HepG2 (cell line): ENCODE data around the gene INPP5E. TPM values are rescaled to one million over a fixed set of nuclear protein-coding genes. Genes with fewer than 3 reads are reported as not detected.

Experiments used
- ATAC-seq: fragments of 200-7000 bp; cut with Tn5 transposase; 3 replicates; pipeline ENCODE4 v1.9.1; 2020; ENCODE audit warnings: mild to moderate bottlenecking, moderate library complexity
- BruUV-seq: library from RNA; stranded (reverse); fragments of 400-500 nt; replicated peaks from 2 replicates; lab custom pipeline; 2021; lab: Mats Ljungman, UMichigan
- CTCF ChIA-PET: fragments of 300-600 bp; formaldehyde crosslinking; extraction: SDS; loops from one replicate; lab custom pipeline; 2021; ENCODE audit warnings: low total read pairs, inconsistent platforms, low intra/inter-chr PET ratio; lab: Yijun Ruan, JAX
- POLR2A ChIA-PET: fragments of 350-600 bp; sonication (Branson Sonifier 250); formaldehyde crosslinking; loops from one replicate; lab custom pipeline; 2020; ENCODE audit warnings: antibody characterized with exemption, inconsistent platforms; lab: Yijun Ruan, JAX
- DNase-seq: peaks from one replicate; pipeline ENCODE4 v3.0.0-alpha.2; 2015; ENCODE audit warnings: low spot score
- FAIRE-seq: peaks from 3 replicates; lab custom pipeline; 2011; peaks lifted over from hg19 to GRCh38; lab: Jason Lieb, UNC
- H2AFZ ChIP-seq: one replicate; pipeline ENCODE4 v1.6.1; 2011; ENCODE audit warnings: low read length, inconsistent platforms
- H3K27ac ChIP-seq: fragments of 300-600 bp; 3 replicates; pipeline ENCODE4 v1.8.0; 2011; ENCODE audit warnings: mixed run types, mild to moderate bottlenecking, mixed read lengths, low read length, inconsistent platforms; ENCODE audit not compliant: insufficient read depth; ENCODE audit errors: extremely low read length
- H3K27me3 ChIP-seq, 2 experiments: fragments of 200-600 bp in 1 of 2; 2 replicates in 1 of 2; 3 replicates in 1 of 2; pipeline versions ENCODE4 v1.6.0 to v1.8.0; 2011; ENCODE audit warnings: low read length in 2 of 2, mild to moderate bottlenecking in 2 of 2, moderate library complexity in 2 of 2, inconsistent platforms in 1 of 2; ENCODE audit not compliant: insufficient read depth in 2 of 2, control insufficient read depth in 1 of 2
- H3K36me3 ChIP-seq, 2 experiments: fragments of 200-600 bp in 1 of 2; replicated peaks in 1 of 2; 2 replicates in 1 of 2; 3 replicates in 1 of 2; pipeline versions ENCODE4 v1.5.1 to v1.8.0; 2011; ENCODE audit warnings: low read length in 2 of 2, inconsistent platforms in 1 of 2; ENCODE audit not compliant: insufficient read depth in 2 of 2, control insufficient read depth in 1 of 2
- H3K4me1 ChIP-seq: 2 replicates; pipeline ENCODE4 v1.5.1; 2012; ENCODE audit warnings: low read length, inconsistent platforms; ENCODE audit not compliant: insufficient read depth
- H3K4me2 ChIP-seq: 2 replicates; pipeline ENCODE4 v1.6.0; 2011; ENCODE audit warnings: low read depth, low read length, inconsistent platforms
- H3K4me3 ChIP-seq, 3 experiments: fragments of 200-600 bp in 1 of 3; sonication (generic), shearing (Covaris generic) in 1 of 3; replicated peaks in 1 of 3; 2 replicates each; pipeline ENCODE4 v1.5.1; 2011 to 2016; ENCODE audit warnings: low read length in 3 of 3, inconsistent platforms in 2 of 3, low read depth in 2 of 3, mild to moderate bottlenecking in 2 of 3, control low read depth in 1 of 3, mixed read lengths in 1 of 3; ENCODE audit not compliant: insufficient read depth in 1 of 3
- H3K79me2 ChIP-seq: one replicate; pipeline ENCODE4 v1.6.1; 2011; ENCODE audit warnings: low read length, inconsistent platforms; ENCODE audit not compliant: insufficient read depth
- H3K9ac ChIP-seq: 2 replicates; pipeline ENCODE4 v1.6.0; 2011; ENCODE audit warnings: mild to moderate bottlenecking, low read depth, low read length, inconsistent platforms; ENCODE audit not compliant: insufficient read depth
- H3K9me3 ChIP-seq: 2 replicates; pipeline ENCODE4 v1.5.1; 2012; ENCODE audit warnings: mild to moderate bottlenecking, low read length
- H4K20me1 ChIP-seq: 2 replicates; pipeline ENCODE4 v1.6.0; 2011; ENCODE audit warnings: inconsistent platforms, mild to moderate bottlenecking, low read length, moderate library complexity; ENCODE audit not compliant: insufficient read depth
- ARID3A ChIP-seq: IDR thresholded peaks from 2 replicates; pipeline ENCODE4 v1.6.1; 2012; ENCODE audit warnings: low read depth, low read length, improper control_type of control experiment
- HOXA3 ChIP-seq: sonication (generic); formaldehyde crosslinking; IDR thresholded peaks from 2 replicates; pipeline ENCODE4 v1.5.0; 2020; ENCODE audit warnings: missing genetic modification reagents
- LRRFIP1 ChIP-seq: sonication (generic); formaldehyde crosslinking; conservative IDR thresholded peaks from 2 replicates; pipeline ENCODE4 v1.4.0; 2020; ENCODE audit warnings: missing genetic modification reagents
- MAX ChIP-seq: IDR thresholded peaks from 2 replicates; pipeline ENCODE4 v1.6.1; 2012; ENCODE audit warnings: inconsistent platforms
- NFKBIZ ChIP-seq: IDR thresholded peaks from 2 replicates; pipeline ENCODE4 v1.6.1; 2018; ENCODE audit warnings: missing genetic modification reagents, missing compliant biosample characterization
- SALL2 ChIP-seq: sonication (generic); formaldehyde crosslinking; IDR thresholded peaks from 2 replicates; pipeline ENCODE4 v1.8.1; 2023; ENCODE audit warnings: mild to moderate bottlenecking, missing genetic modification reagents, inconsistent platforms
- SAP130 ChIP-seq: IDR thresholded peaks from 2 replicates; pipeline ENCODE4 v1.6.1; 2016; ENCODE audit warnings: low read depth
- SP1 ChIP-seq, 2 experiments: fragments of 450-650 bp in 1 of 2; sonication (generic) in 1 of 2; formaldehyde crosslinking in 1 of 2; IDR thresholded peaks; 2 replicates each; pipeline versions ENCODE4 v1.4.0 to v1.6.1; 2016 to 2020; ENCODE audit warnings: missing genetic modification reagents in 1 of 2
- SSRP1 ChIP-seq: IDR thresholded peaks from 2 replicates; pipeline ENCODE4 v1.6.1; 2016; ENCODE audit warnings: control low read depth
- TAF1 ChIP-seq: sonication (generic); formaldehyde crosslinking; IDR thresholded peaks from 2 replicates; pipeline ENCODE4 v1.4.0; 2020; ENCODE audit warnings: missing genetic modification reagents
- ZBTB38 ChIP-seq: sonication (generic); formaldehyde crosslinking; IDR thresholded peaks from 2 replicates; pipeline ENCODE4 v1.5.1; 2020; ENCODE audit warnings: mild to moderate bottlenecking, missing genetic modification reagents
- ZNF20 ChIP-seq: sonication (generic); formaldehyde crosslinking; IDR thresholded peaks from 2 replicates; pipeline ENCODE4 v1.4.0; 2020; ENCODE audit warnings: mild to moderate bottlenecking, moderate library complexity, missing genetic modification reagents
- WGBS: methylation state at CpG from one replicate; pipeline ENCODE4 v1.1.6; 2017; ENCODE audit warnings: low lambda C conversion rate; 5-methylcytosine and 5-hydroxymethylcytosine counted together
- in situ Hi-C: cut with HindIII; loops from 2 replicates; pipeline ENCODE4 v1.10.0; 2017; ENCODE audit warnings: low pct_unique_long_range_greater_than_20kb; ENCODE audit not compliant: extremely low pct_ligation_motif_present
- intact Hi-C: fragments of 100-400 bp; cut with micrococcal nuclease; formaldehyde crosslinking; loops from one replicate; pipeline ENCODE4 v1.10.0; 2022; ENCODE audit not compliant: unreplicated experiment
- polyA plus RNA-seq, 8 experiments: library from polyadenylated mRNA; depleted of rRNA in 3 of 8; stranded (reverse) in 7 of 8; unstranded in 1 of 8; fragments of >200 nt; fragmentation: Illumina TruSeq in 4 of 8; extraction: Trizol in 4 of 8; gene quantifications; 2 replicates each; pipeline versions ENCODE4 v1.2.1 to v1.2.3, GENCODE V29; 2011 to 2016; ENCODE audit warnings: low read depth in 4 of 8, missing spikeins in 1 of 8, mixed read lengths in 1 of 8; ENCODE audit not compliant: insufficient read depth in 1 of 8
- total RNA-seq, 5 experiments: library from RNA; depleted of rRNA; stranded (reverse); fragments of >200 nt; fragmentation: Illumina TruSeq; extraction: Trizol; gene quantifications; 2 replicates each; pipeline ENCODE4 v1.2.3, GENCODE V29; 2016; ENCODE audit warnings: low read depth in 1 of 5
- TF ChIP-seq, protein P1 (sequence below), 2 experiments: IDR thresholded peaks; 2 replicates each; pipeline ENCODE4 v1.6.1; 2011 to 2012; ENCODE audit warnings: low read length in 2 of 2, borderline replicate concordance in 1 of 2, low read depth in 1 of 2, mild to moderate bottlenecking in 1 of 2, moderate library complexity in 1 of 2
- TF ChIP-seq, protein P2 (sequence below): IDR thresholded peaks from 2 replicates; pipeline ENCODE4 v1.6.1; 2016; ENCODE audit warnings: missing genetic modification reagents, missing compliant biosample characterization

Gene INPP5E
- total and polyA plus RNA-seq, 2 of the 13 experiments (the other 11 are each of a cell fraction or from before 2014, with no cell fraction given) = 5.5 TPM

- peaks cover 7% of the 10 kb centered on the region; the same call in 1 of the 2 replicates for H4K20me1 ChIP-seq
- CTCF ChIA-PET = no interaction called here
- in situ Hi-C loops (no loop called here), intact Hi-C loops (no loop called here)
- peaks cover 26% of the 10 kb centered on the region for H3K79me2 ChIP-seq
- FAIRE-seq = no peak
- H3K9me3 ChIP-seq = no peaks in the 10 kb centered on the region
- no TSS peak for BruUV-seq
- POLR2A ChIA-PET = no interaction called here
- peak overlapping the region; percentile 89 to 92 (median 89) for H3K4me3 ChIP-seq
- H3K36me3 ChIP-seq = peaks cover 4 to 19% of the 10 kb centered on the region in 2 experiments; a peak in 4 of 5 replicates
- H2AFZ ChIP-seq = no peak overlapping the region
- peak overlapping the region; percentile 84 for H3K4me2 ChIP-seq
- H3K4me1 ChIP-seq = peaks cover 44% of the 10 kb centered on the region
- DNase-seq = no peak
- H3K9ac ChIP-seq = peak overlapping the region; percentile 85
- 88% methylated on average over 30 of the region's 37 CpGs for WGBS
- no peaks in the 10 kb centered on the region; a peak in 1 of 5 replicates for H3K27me3 ChIP-seq
- H3K27ac ChIP-seq = no peak overlapping the region
- no peak for ATAC-seq
- no peak for TF ChIP-seq MAX
- TF ChIP-seq, protein P1, sequence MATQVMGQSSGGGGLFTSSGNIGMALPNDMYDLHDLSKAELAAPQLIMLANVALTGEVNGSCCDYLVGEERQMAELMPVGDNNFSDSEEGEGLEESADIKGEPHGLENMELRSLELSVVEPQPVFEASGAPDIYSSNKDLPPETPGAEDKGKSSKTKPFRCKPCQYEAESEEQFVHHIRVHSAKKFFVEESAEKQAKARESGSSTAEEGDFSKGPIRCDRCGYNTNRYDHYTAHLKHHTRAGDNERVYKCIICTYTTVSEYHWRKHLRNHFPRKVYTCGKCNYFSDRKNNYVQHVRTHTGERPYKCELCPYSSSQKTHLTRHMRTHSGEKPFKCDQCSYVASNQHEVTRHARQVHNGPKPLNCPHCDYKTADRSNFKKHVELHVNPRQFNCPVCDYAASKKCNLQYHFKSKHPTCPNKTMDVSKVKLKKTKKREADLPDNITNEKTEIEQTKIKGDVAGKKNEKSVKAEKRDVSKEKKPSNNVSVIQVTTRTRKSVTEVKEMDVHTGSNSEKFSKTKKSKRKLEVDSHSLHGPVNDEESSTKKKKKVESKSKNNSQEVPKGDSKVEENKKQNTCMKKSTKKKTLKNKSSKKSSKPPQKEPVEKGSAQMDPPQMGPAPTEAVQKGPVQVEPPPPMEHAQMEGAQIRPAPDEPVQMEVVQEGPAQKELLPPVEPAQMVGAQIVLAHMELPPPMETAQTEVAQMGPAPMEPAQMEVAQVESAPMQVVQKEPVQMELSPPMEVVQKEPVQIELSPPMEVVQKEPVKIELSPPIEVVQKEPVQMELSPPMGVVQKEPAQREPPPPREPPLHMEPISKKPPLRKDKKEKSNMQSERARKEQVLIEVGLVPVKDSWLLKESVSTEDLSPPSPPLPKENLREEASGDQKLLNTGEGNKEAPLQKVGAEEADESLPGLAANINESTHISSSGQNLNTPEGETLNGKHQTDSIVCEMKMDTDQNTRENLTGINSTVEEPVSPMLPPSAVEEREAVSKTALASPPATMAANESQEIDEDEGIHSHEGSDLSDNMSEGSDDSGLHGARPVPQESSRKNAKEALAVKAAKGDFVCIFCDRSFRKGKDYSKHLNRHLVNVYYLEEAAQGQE (IDR thresholded peaks at IDR 0.05; ENCODE audit: borderline replicate concordance in 1 of 2, low read depth in 1 of 2, low read length in 2 of 2) = no peak
- TF ChIP-seq SP1 (IDR thresholded peaks at IDR 0.05) = no peak
- TF ChIP-seq SP1 (CRISPR knock-in tag; IDR thresholded peaks at IDR 0.05) = no peak
- 0 out of 2 replicates have a peak, but pooled peaks have one; percentile 11 for TF ChIP-seq HOXA3 (CRISPR knock-in tag)
- no peak for TF ChIP-seq TAF1 (CRISPR knock-in tag)
- TF ChIP-seq NFKBIZ = no peak
- TF ChIP-seq ZNF20 (CRISPR knock-in tag) = no peak
- TF ChIP-seq, protein P2, sequence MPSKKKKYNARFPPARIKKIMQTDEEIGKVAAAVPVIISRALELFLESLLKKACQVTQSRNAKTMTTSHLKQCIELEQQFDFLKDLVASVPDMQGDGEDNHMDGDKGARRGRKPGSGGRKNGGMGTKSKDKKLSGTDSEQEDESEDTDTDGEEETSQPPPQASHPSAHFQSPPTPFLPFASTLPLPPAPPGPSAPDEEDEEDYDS (CRISPR knock-in tag) = no peak
- no peak for TF ChIP-seq ARID3A
- TF ChIP-seq LRRFIP1 (CRISPR knock-in tag) = no peak
- TF ChIP-seq SSRP1 (CRISPR knock-in tag) = no peak
- TF ChIP-seq SAP130 (CRISPR knock-in tag) = 0 out of 2 replicates have a peak, but pooled peaks have one; percentile 1
- TF ChIP-seq SALL2 (CRISPR knock-in tag) = no peak
- peak; percentile 66 for TF ChIP-seq ZBTB38
Observed at GRCh38 chr9:136437839-136438547, 1.7 kb downstream of the INPP5E start.
